Endothelial cell of umbilical vein (primary cell): ENCODE data around the gene OR6N2.

Experiments
- CTCF ChIP-seq, 2 donors: IDR thresholded peaks; 1 replicate in 1 of 2; 2 replicates in 1 of 2; pipeline ENCODE4 v1.5.1; 2011; ENCODE audit warnings: low read length in 2 of 2, mild to moderate bottlenecking in 2 of 2, moderate library complexity in 2 of 2, control low read depth in 1 of 2, inconsistent platforms in 1 of 2, low read depth in 1 of 2; ENCODE audit not compliant: insufficient read depth in 1 of 2; ENCODE audit errors: extremely low read depth in 1 of 2
- POLR2A ChIP-seq: IDR thresholded peaks from 2 replicates; pipeline ENCODE4 v1.6.1; 2012; ENCODE audit warnings: low read depth, mild to moderate bottlenecking, control low read depth, low read length

- no peak for TF ChIP-seq CTCF (IDR thresholded peaks at IDR 0.05; ENCODE audit: extremely low read depth in 1 of 2, insufficient read depth in 1 of 2, low read depth in 1 of 2, low read length in 2 of 2)
- TF ChIP-seq POLR2A = no peak
These were observed 20.4 kb upstream of the OR6N2 start for GRCh38 chr1:158801396-158801795.
